H7 (cell line): ENCODE results near the gene ZMYM2. TPM values are rescaled to one million over a fixed set of nuclear protein-coding genes. Genes with fewer than 3 reads are reported as not detected.

Experiments used
- DNase-seq: peaks from one replicate; pipeline ENCODE4 v3.0.0; 2012
- H3K27me3 ChIP-seq: 2 replicates; pipeline ENCODE4 v1.6.0; 2011; ENCODE audit warnings: mild to moderate bottlenecking, low read length; ENCODE audit not compliant: control insufficient read depth, insufficient read depth
- H3K36me3 ChIP-seq: replicated peaks from 2 replicates; pipeline ENCODE4 v1.5.1; 2011; ENCODE audit warnings: low read length; ENCODE audit not compliant: control insufficient read depth, insufficient read depth
- H3K4me3 ChIP-seq: 2 replicates; pipeline ENCODE4 v1.5.1; 2011; ENCODE audit warnings: low read depth, mild to moderate bottlenecking, control low read depth, low read length, moderate library complexity; ENCODE audit not compliant: insufficient read depth
- total RNA-seq: library from RNA; depleted of rRNA; stranded (reverse); fragments of >200 nt; shearing (Covaris generic); gene quantifications from 2 replicates; pipeline ENCODE4 v1.2.3, GENCODE V29; 2014

ZMYM2 gene
- total RNA-seq, 1 experiment from 2014 or later: 91.9 TPM

DNA sequence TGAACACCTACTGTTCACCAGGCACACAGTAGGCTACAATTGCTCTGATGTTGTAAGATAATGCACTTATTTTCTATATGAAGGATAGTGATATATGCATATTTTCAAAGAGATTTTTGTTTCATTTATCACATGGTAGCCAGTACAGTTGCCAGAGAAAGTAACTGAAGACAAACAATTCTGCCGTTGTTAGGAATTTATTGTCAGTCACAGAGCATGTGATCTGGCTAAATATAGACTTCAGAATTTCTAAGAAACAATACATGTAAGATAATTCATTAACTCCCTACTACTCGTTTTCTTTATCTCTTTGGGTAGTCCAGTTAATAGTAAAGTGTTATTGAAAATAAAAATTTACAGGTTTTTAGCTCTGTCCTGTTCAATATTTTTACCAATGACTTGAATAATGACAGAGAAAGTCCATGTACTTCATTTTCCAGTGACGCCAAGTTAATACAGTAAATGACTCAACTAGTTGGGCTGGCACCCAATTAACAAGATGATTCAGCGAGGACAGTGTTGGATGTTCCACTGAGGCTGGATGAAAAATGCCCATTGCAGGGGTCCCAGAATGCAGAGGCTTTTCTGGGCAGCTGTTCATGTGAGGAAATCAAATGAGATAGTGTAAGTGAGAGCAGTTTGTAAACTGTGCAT, 166.7 kb downstream of the ZMYM2 start:
- no peak for DNase-seq
- H3K36me3 ChIP-seq: no peaks in the 10 kb centered on the region
- H3K27me3 ChIP-seq: peaks cover 31% of the 10 kb centered on the region
- no peak overlapping the region for H3K4me3 ChIP-seq

DNA sequence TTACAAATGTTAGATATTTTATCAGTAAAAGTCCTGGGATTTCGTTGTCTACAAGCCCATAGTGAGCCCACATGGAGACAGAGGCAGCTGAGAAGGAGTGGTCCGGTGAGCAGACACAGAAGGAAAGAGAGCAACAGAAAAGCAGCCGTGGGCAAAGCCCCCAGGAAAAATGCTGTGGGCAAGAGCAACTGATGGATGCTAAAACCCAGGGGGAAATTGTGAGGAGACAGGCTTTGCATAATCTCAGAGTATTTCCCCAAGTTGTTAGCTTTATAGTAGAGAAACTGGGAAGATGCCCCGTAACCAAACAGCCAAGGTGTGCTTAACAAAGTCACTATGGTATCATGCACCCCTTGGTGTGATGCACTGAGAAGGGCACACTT, 167.2 kb downstream of the ZMYM2 start:
- H3K36me3 ChIP-seq: no peaks in the 10 kb centered on the region
- DNase-seq: no peak
- H3K4me3 ChIP-seq: no peak overlapping the region
- peaks cover 31% of the 10 kb centered on the region for H3K27me3 ChIP-seq

GRCh38 chr13:20126541-20127261, 168.2 kb downstream of the ZMYM2 start:
- Histone ChIP-seq H3K27me3 (peaks cover 31% of the 10 kb centered on the region), H3K36me3 (no peaks in the 10 kb centered on the region), H3K4me3 (no peak overlapping the region)
- DNase-seq: no peak

GRCh38 chr13:20127262-20127561, 168.7 kb downstream of the ZMYM2 start:
- H3K4me3 ChIP-seq: peak overlapping the region; percentile 65
- no peaks in the 10 kb centered on the region for H3K36me3 ChIP-seq
- peak; percentile 22 for DNase-seq
- H3K27me3 ChIP-seq: peaks cover 31% of the 10 kb centered on the region

GRCh38 chr13:20127562-20128458, 169.3 kb downstream of the ZMYM2 start:
- H3K4me3 ChIP-seq: peak overlapping the region; percentile 65
- H3K27me3 ChIP-seq: peaks cover 31% of the 10 kb centered on the region
- H3K36me3 ChIP-seq: no peaks in the 10 kb centered on the region
- peak; percentile 87 for DNase-seq

DNA sequence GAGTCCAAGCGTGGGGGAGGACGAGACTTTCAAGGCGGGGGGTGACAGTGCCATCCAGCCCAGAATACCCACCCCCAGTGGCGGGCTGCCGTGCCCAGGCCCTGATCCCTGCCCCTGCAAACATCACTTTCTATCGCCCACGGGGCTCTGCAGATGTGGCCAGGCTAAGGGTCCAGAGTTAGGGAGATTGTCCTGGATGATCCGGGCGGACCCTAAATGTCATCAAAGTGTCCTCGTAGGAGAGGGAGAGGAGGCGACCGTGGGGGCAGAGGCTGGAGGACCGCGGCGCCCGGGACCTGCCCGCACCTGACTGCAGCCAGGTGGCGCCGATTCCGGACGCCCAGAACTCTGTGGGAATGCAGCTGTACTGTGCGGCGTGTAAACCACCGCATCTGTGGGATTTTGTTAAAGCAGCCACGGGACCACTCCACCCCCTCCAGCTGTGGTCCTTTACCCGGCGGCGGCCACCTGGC, 170.0 kb downstream of the ZMYM2 start:
- DNase-seq: peak; percentile 78
- no peaks in the 10 kb centered on the region for H3K36me3 ChIP-seq
- H3K27me3 ChIP-seq: peaks cover 31% of the 10 kb centered on the region
- H3K4me3 ChIP-seq: peak overlapping the region; percentile 65

DNA sequence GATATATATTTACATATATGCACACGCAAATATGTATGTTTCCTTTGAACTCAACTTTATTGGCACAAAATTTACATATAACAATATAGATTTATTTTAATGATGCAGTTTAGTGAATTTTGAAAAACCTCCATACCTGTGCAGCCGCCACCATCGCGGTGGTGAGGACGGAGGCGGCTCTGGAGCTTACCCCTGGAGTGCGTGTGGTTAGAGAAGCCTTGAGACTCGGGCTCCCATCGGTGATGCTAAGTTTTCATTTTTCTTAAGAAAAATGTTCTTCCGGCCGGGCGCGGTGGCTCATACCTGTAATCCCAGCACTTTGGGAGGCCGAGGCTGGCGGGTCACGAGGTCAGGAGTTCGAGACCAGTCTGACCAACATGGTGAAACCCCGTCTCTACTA, 170.5 kb downstream of the ZMYM2 start:
- peak; percentile 23 for DNase-seq
- H3K4me3 ChIP-seq: peak overlapping the region; percentile 65; the same call in 1 of the 2 replicates
- peaks cover 31% of the 10 kb centered on the region for H3K27me3 ChIP-seq

DNA sequence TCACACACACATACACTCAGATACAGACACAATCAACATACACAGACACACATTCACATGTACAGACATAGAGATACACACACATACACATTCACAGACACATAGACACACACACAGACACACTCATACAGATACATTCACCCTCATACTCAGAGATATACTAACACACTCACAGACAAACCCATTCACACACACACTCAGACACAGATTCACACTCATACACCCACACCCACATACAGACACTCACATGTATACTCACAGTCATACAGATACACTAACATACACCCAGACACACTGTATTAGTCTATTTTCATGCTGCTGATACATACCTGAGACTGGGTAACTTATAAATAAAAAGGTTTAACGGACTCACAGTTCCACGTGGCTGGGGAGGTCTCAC, 171.5 kb downstream of the ZMYM2 start:
- H3K27me3 ChIP-seq: peaks cover 30% of the 10 kb centered on the region
- DNase-seq: no peak
- no peak overlapping the region for H3K4me3 ChIP-seq
- H3K36me3 ChIP-seq: no peaks in the 10 kb centered on the region

More for the DNA sequence above, 170.5 kb downstream of the ZMYM2 start:
- H3K36me3 ChIP-seq: no peaks in the 10 kb centered on the region

GRCh38 chr13:20130652-20131051, 172.1 kb downstream of the ZMYM2 start:
- no peak for DNase-seq
- peaks cover 28% of the 10 kb centered on the region for H3K27me3 ChIP-seq
- H3K4me3 ChIP-seq: no peak overlapping the region

GRCh38 chr13:20131057-20131832, 172.7 kb downstream of the ZMYM2 start:
- peaks cover 25% of the 10 kb centered on the region for H3K27me3 ChIP-seq
- no peaks in the 10 kb centered on the region for H3K36me3 ChIP-seq
- no peak for DNase-seq
- no peak overlapping the region for H3K4me3 ChIP-seq

More at GRCh38 chr13:20130652-20131051, 172.1 kb downstream of the ZMYM2 start:
- H3K36me3 ChIP-seq: no peaks in the 10 kb centered on the region

DNA sequence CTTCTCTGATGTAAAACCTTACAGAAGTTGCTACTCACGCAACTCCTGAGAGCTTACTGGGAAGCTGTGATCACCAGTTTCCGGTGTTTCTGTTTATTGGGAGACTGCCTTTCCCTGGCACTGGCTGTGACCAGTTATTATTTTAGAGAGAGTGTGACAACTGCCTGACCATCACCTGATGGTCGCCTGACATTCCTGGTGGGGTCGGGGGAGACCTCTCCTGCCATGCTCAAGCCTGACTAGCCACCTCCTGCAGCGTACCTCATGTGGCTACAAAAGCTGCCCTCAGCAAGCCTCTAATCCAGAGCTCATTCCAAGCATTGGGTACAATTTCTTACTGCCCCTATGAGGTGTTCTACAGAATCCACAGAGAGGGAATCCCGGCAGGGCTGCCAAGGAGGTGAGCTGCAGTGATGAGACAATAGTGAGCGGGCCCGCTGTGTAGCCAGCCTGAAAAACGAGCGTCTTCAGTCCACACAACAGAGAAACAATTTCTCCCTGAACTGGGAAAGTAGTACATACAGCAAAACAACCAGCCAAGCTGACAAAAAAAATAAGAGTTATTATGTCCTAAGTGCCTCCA, 173.6 kb downstream of the ZMYM2 start:
- Histone ChIP-seq H3K4me3 (no peak overlapping the region), H3K36me3 (no peaks in the 10 kb centered on the region), H3K27me3 (peaks cover 25% of the 10 kb centered on the region)
- DNase-seq: no peak

DNA sequence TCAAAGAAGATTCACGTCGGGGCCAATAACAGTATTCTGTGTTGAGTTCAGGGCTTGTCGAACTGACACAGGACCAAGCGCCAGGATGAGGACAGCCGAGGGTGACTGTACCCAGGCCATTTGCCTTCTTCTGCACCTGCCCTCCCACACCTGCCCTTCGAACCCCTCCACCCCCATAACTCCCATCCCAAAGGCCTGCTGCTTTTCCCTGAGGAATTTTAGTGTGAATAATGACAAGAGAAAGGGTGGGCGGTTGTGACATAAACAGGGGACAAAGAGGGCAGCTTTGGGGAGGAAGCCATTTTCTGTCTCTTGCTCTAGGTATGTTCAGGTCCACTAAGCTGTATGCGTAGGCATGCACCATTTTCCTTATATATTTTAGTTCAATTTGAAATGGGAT, 176.2 kb downstream of the ZMYM2 start:
- Histone ChIP-seq H3K27me3 (peaks cover 11% of the 10 kb centered on the region), H3K4me3 (no peak overlapping the region), H3K36me3 (no peaks in the 10 kb centered on the region)
- no peak for DNase-seq

DNA sequence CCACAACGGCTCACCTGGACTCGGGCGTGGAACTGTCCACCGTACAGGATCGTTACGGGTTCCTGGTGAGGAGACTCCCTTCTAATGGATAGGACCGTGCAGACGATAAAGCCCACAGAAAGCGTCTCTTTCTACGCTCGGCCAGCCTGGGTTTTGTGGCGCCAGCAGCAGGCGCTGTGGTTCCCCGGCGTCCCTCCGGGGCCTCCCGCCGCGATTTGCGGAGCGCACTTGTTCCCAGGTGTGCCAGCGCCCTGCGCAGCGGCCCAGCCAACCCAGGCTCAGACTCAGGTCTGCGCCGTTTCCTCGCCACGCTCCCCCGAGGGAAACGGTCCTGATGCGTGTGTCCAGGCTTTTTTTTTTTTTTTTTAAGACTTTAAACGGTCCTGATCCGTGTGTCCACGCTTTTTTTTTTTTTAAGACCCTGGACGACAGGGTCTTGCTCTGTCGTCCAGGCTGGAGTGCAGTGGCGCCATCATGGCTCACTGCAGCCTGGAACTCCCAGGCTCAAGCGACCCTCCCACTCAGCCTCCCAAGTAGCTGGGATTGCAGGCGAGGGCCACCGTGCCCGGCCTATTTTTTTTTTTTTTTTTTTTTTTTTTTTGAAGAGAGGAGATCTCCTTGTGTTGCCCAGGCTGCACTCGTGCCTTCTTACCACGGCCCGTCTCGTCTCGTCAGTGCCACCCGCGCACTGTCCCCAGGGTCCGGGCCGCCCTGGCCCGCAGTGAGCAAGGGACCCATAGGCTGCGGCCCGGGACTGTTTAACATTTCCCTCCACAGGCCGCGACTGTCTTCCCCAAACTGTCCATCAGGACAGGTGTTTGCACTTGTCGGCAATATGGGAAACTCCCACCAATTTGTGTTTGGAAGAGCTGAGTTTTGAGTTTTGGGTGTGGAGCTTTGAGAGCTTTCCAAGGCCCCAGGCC, 178.5 kb downstream of the ZMYM2 start:
- no peaks in the 10 kb centered on the region for H3K36me3 ChIP-seq
- peak; percentile 91 for DNase-seq
- H3K27me3 ChIP-seq: peaks cover 8% of the 10 kb centered on the region
- peak overlapping the region; percentile 26 for H3K4me3 ChIP-seq
